HG02763 (cell line): ENCODE data around the gene PPP2R2D.
"Not testable (repeated sequence)": the region's sequence is repeated elsewhere in the genome, so short reads cannot be mapped to it uniquely, and the experiment has no call there.

ENCODE experiments used
- ATAC-seq: cut with Tn5 transposase; IDR thresholded peaks from one replicate; pipeline ENCODE4 v1.9.1; 2021; ENCODE audit warnings: mild to moderate bottlenecking, moderate library complexity; ENCODE audit not compliant: unreplicated experiment

The PPP2R2D gene

DNA sequence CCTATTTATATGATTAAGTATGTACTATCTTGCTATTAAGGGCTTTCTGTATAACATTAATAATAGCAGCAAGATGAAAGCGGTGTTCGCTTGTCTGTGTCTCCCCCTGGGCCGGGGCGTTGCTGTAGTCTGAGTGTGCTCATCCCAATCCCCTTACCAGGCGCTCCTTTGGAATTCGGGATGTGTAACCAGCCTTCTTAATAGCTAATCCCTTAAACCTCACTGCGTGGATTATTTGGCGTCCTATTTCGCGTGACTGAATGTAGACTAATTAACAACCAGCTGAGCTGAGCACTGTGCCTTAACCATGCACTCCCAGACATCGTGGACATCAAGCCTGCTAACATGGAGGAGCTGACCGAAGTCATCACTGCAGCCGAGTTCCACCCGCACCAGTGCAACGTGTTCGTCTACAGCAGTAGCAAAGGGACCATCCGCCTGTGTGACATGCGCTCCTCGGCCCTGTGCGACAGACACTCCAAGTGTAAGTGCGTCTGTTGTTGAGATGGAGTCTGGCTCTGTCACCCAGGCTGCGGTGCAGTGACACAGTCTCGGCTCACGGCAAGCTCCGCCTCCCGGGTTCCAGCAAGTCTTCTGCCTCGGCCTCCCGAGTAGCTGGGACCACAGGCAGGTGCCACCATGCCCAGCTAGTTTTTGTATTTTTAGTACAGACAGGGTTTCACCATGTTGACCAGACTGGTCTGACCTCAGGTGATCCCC, 44.3 kb downstream of the PPP2R2D start:
- ATAC-seq, result no peak

GRCh38 chr10:131946321-131946751, 45.5 kb downstream of the PPP2R2D start:
- ATAC-seq, result no peak

- no peak for ATAC-seq
These were observed 46.1 kb downstream of the PPP2R2D start for GRCh38 chr10:131946880-131947279.

GRCh38 chr10:131947631-131948347, 47.0 kb downstream of the PPP2R2D start:
- no peak for ATAC-seq

DNA sequence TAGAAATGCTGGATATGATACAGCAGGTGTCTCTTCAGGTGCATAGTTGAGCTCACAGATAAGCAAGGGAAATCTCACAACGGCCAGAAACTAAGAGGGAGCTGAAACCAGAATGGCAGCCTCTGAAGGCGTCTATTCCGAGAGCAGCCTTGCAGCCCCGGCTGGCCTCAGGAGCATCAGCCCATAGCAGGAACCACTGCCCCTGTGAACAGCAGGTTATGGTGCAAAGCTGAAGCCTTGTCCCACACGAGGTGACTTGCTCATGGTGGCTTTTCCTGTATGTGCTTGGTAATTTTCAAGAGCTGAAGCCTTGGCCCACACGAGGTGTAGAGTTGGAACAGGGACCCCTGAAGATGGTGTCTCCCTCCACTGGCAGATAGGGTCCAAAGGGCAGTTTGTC, 47.7 kb downstream of the PPP2R2D start:
- ATAC-seq, result no peak

- ATAC-seq, result no peak
These were observed 48.4 kb downstream of the PPP2R2D start for GRCh38 chr10:131949041-131949862.

- ATAC-seq, result not testable (repeated sequence)
These were observed 49.1 kb downstream of the PPP2R2D start for GRCh38 chr10:131949908-131950307.

DNA sequence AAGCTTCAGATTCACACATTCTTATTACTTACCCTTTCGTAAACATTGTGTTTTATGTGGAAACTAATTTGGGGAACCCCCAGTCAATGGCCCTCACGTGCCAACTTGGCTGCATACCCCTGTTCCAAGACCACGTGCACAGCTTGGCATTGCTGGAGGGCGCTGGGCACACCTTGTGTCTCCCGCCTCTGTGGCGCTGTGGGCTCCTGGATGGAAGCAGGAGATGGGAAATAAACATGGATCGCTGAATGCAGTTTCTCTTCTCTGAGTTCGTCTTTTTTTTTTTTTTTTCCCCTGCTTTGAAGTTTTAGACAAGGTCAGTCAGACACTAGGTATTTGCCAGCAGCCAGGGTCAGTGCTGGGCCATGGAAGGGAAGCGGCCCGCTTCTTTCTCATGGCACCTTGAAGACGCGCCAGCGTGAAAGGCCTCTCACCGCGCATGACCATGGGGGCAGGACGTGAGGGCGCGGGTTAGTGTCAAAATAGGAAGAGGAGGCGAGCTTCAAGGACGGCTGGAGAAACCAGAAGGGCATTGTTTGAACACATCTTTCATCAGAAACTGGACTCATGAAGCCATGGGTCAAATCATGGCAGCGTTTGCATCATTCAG, 53.7 kb downstream of the PPP2R2D start:
- ATAC-seq, result no peak

DNA sequence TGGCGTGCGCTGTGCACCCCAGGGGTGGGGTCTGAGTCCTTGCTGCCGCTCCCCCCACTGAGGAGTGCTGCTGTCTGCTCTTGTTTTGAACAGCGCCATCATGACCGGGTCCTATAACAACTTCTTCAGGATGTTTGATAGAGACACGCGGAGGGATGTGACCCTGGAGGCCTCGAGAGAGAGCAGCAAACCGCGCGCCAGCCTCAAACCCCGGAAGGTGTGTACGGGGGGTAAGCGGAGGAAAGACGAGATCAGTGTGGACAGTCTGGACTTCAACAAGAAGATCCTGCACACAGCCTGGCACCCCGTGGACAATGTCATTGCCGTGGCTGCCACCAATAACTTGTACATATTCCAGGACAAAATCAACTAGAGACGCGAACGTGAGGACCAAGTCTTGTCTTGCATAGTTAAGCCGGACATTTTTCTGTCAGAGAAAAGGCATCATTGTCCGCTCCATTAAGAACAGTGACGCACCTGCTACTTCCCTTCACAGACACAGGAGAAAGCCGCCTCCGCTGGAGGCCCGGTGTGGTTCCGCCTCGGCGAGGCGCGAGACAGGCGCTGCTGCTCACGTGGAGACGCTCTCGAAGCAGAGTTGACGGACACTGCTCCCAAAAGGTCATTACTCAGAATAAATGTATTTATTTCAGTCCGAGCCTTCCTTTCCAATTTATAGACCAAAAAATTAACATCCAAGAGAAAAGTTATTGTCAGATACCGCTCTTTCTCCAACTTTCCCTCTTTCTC, 55.0 kb downstream of the PPP2R2D start:
- no peak for ATAC-seq

GRCh38 chr10:131959841-131960240, 59.0 kb downstream of the PPP2R2D start:
- no peak for ATAC-seq

DNA sequence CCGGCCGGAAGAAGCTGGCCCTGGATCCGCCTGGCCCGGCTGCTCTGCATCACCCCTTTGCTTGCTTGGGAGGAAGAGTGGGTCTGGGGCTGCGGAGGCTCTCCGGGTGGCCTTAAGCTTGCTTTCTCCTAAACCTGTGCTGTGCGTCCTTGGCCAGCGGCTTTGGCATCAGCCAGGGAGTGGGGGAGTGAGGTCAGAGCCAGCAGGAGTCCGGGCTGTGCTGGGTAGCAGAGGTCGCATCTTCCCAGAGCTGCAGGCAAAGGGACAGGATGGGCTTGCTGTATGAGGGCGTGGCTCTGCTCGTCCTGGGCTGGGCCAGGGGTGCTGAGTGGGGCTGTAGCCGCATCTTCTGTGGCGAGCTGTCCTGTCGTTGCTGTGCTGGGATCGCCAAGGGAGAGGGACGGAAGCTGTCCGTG, 59.8 kb downstream of the PPP2R2D start:
- no peak for ATAC-seq

DNA sequence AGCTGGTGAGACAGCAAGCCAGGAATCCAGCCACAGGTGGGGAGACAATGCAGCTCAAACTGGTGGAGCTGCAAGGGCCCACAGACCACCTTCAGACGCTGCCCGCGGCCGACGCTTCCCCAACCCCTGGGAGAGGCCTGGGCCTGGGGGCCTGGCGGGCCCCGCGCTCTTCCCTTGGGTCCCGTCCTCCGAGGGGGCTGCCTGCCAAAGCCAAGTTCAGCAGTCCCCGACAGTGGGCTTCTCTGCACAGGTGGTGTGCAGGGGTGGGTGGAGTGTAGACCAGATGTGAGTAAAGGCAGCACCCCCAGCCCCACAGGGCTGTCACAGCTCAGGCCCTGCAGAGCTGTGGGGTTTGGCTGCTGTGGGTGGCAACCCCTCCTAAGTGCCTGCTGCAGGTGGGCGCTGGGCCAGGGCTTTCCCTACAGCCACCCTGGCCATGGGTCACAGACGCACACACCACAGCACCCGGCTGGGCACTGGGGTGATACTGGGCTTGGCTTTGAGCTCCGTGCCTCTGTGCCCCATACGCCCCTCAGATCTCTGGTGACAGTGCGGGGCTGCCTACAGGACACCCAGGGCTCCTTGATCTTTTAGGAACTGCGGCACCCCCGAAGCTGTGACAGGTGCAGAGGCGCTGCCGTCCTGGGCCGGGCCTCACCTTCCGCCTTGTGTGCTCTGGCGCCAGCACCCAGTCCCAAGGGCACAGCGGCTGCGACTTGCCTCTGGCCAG, 60.4 kb downstream of the PPP2R2D start:
- no peak for ATAC-seq

- no peak for ATAC-seq
These were observed 61.2 kb downstream of the PPP2R2D start for GRCh38 chr10:131961777-131962662.

GRCh38 chr10:131963350-131963749, 62.5 kb downstream of the PPP2R2D start:
- no peak for ATAC-seq

GRCh38 chr10:131963811-131964210, 63.0 kb downstream of the PPP2R2D start:
- ATAC-seq, result no peak

DNA sequence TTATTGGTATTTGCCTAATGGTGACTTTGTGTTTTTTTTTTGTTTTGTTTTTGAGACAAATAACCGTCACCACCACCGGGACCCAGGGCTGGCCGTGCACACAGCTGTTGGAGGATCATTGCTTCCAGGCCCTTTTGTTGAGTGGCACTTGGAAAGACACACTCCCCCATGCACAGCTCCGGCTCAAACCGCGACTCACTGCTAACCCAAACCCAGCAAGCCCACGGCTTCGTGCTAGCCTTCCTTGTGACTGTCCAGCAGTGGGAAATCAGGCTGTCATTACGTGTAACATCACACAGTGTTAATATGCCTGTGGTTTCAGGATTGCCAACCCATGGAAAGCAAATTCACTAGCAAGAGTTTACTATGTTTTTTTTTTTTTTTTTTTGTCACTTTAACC, 63.5 kb downstream of the PPP2R2D start:
- no peak for ATAC-seq

DNA sequence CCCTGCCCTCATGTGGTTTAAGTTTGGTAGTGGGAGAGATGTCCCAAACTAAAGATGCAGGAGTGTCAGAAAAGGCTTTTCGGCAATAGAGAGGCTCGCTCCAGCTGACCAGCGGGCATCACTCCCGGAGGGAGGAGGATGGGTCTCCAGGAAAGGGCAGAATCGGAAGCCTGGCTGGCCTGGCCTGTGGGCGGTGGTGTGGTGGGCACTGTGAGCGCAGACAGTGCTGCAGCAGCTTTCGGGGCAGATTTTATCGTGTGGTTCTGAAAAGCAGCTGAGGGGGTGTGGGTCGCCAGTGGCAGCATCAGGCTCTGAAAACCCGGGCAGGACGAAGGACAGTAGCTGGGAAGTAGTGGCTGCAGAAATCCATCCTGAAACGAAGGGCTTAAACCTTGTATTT, 68.1 kb downstream of the PPP2R2D start:
- ATAC-seq, result no peak

- ATAC-seq, result no peak
These were observed 70.1 kb downstream of the PPP2R2D start for GRCh38 chr10:131970946-131971345.

- no peak for ATAC-seq
These were observed 70.8 kb downstream of the PPP2R2D start for GRCh38 chr10:131971591-131971990.
